Left lung (tissue), 10 donors: ENCODE measurements around the gene CASKIN1. TPM values are rescaled to one million over a fixed set of nuclear protein-coding genes. Genes with fewer than 3 reads are reported as not detected.

Source experiments
- ATAC-seq: fragments of 200-7000 bp; cut with Tn5 transposase; one replicate; pipeline ENCODE4 v1.9.1; 2020; ENCODE audit warnings: moderate library complexity
- DNase-seq, 4 donors: peaks; one replicate each; pipeline ENCODE4 v3.0.0-alpha.2; 2013 to 2020
- H3K27ac ChIP-seq, 2 donors: fragments of 200-600 bp; sonication (generic) in 1 of 2; one replicate each; pipeline versions ENCODE4 v1.5.0 to v1.8.0; 2020 to 2021
- H3K27me3 ChIP-seq, 2 donors: fragments of 200-600 bp; sonication (generic) in 1 of 2; one replicate each; pipeline versions ENCODE4 v1.5.0 to v1.8.0; 2020 to 2021
- H3K36me3 ChIP-seq, 2 donors: fragments of 200-600 bp; sonication (generic) in 1 of 2; one replicate each; pipeline versions ENCODE4 v1.5.0 to v1.8.0; 2020 to 2021
- H3K4me1 ChIP-seq, 2 donors: fragments of 200-600 bp; one replicate each; pipeline ENCODE4 v1.8.0; 2021
- H3K4me3 ChIP-seq, 2 donors: fragments of 200-600 bp; sonication (generic) in 1 of 2; one replicate each; pipeline versions ENCODE4 v1.5.0 to v1.8.0; 2020 to 2021; ENCODE audit warnings: mild to moderate bottlenecking in 1 of 2
- H3K9me3 ChIP-seq, 2 donors: fragments of 200-600 bp; sonication (generic) in 1 of 2; one replicate each; pipeline versions ENCODE4 v1.5.0 to v1.8.0; 2020 to 2021
- CTCF ChIP-seq, 2 donors: fragments of 200-600 bp; sonication (generic) in 1 of 2; IDR thresholded peaks; one replicate each; pipeline versions ENCODE4 v1.5.0 to v1.8.0; 2021; ENCODE audit warnings: antibody characterized with exemption in 2 of 2
- intact Hi-C, 2 donors: fragments of 100-400 bp; cut with DNase I; formaldehyde crosslinking; loops; one replicate each; pipeline versions ENCODE4 v1.11.2 to v1.14.2; 2022
- polyA plus RNA-seq, 6 donors: library from polyadenylated mRNA; unstranded; fragments of 120-200 nt; gene quantifications; one replicate each; pipeline ENCODE4 v1.2.1, GENCODE V29; 2013; ENCODE audit not compliant: insufficient read length in 6 of 6
- total RNA-seq, 2 donors: library from RNA; stranded (reverse); fragmentation: NEBNext Ultra II Directional; extraction: Animal tissue kit (Norgen Biotek cat#: 25700); gene quantifications; one replicate each; pipeline ENCODE4 v1.2.1, GENCODE V29; 2021
- donor health status: DM: no; HTN: yes; CAD: no.
- donor health status: DM: no; HTN: no; CAD: no.

Gene CASKIN1
- total and polyA plus RNA-seq, 8 donors, result 0.05 to 0.56 (median 0.32) TPM

GRCh38 chr16:2148714-2149629 is 47.4 kb downstream of the CASKIN1 start:
- Histone ChIP-seq H3K27me3 (peaks cover 0 to 26% of the 10 kb centered on the region in 2 donors), H3K27ac (no peak overlapping the region), H3K9me3 (no peaks in the 10 kb centered on the region), H3K4me1 (peaks cover 44 to 57% of the 10 kb centered on the region in 2 donors), H3K4me3 (peak overlapping the region; percentile 22 to 30), H3K36me3 (peaks cover 0 to 22% of the 10 kb centered on the region in 2 donors)
- intact Hi-C loops, result no loop called here
- ATAC-seq (no peak), DNase-seq (no peak)
- no peak for TF ChIP-seq CTCF (IDR thresholded peaks at IDR 0.05)

GRCh38 chr16:2147981-2148671 is 48.3 kb downstream of the CASKIN1 start, which contains the start of gene RAB26:
RAB26 (plus strand) TSS chr16:2148625; CDS start chr16:2148784, 159 bp downstream.
- TF ChIP-seq CTCF (IDR thresholded peaks at IDR 0.05), result no peak
- peaks cover 35 to 49% of the 10 kb centered on the region in 2 donors for H3K4me1 ChIP-seq

GRCh38 chr16:2147378-2147777 is 49.0 kb downstream of the CASKIN1 start:
- no peak overlapping the region for H3K4me3 ChIP-seq
- intact Hi-C loops, result no loop called here
- no peaks in the 10 kb centered on the region for H3K9me3 ChIP-seq
- no peak for TF ChIP-seq CTCF (IDR thresholded peaks at IDR 0.05)
- no peak for DNase-seq
- H3K4me1 ChIP-seq, result peaks cover 28 to 41% of the 10 kb centered on the region in 2 donors
- peaks cover 0 to 26% of the 10 kb centered on the region in 2 donors for H3K27me3 ChIP-seq
- no peak for ATAC-seq
- peaks cover 0 to 14% of the 10 kb centered on the region in 2 donors for H3K36me3 ChIP-seq
- peak overlapping the region in 1 of 2 donors; percentile 24 for H3K27ac ChIP-seq

More at GRCh38 chr16:2147981-2148671, 48.3 kb downstream of the CASKIN1 start, which contains the start of gene RAB26:
- peak; percentile 91 for ATAC-seq
- H3K36me3 ChIP-seq, result peaks cover 0 to 20% of the 10 kb centered on the region in 2 donors
- peak in 3 of 4 donors; percentile 81 to 92 (median 85) for DNase-seq
- H3K9me3 ChIP-seq, result no peaks in the 10 kb centered on the region
- H3K27ac ChIP-seq, result peak within 1 kb of the TSS in 1 of 2 donors; percentile 24
- peak within 1 kb of the TSS; percentile 24 to 30 for H3K4me3 ChIP-seq
- intact Hi-C loops, result no loop called here
- peaks cover 0 to 26% of the 10 kb centered on the region in 2 donors for H3K27me3 ChIP-seq

- intact Hi-C loops, result no loop called here
- H3K27ac ChIP-seq, result no peak overlapping the region
- no peaks in the 10 kb centered on the region for H3K9me3 ChIP-seq
- DNase-seq (no peak), ATAC-seq (no peak)
- no peak overlapping the region for H3K4me3 ChIP-seq
- H3K36me3 ChIP-seq, result no peaks in the 10 kb centered on the region
- peaks cover 0 to 26% of the 10 kb centered on the region in 2 donors for H3K27me3 ChIP-seq
- peaks cover 14 to 26% of the 10 kb centered on the region in 2 donors for H3K4me1 ChIP-seq
- TF ChIP-seq CTCF (IDR thresholded peaks at IDR 0.05), result no peak
Measured at GRCh38 chr16:2145843-2146242, 50.6 kb downstream of the CASKIN1 start.
